HEK293 (cell line): ENCODE measurements around the gene SPATA2L.

Experiments used
- CTCF ChIA-PET: fragments of 350-600 bp; formaldehyde crosslinking; extraction: SDS; loops from one replicate; lab custom pipeline; 2021; ENCODE audit warnings: antibody characterized with exemption; lab: Yijun Ruan, JAX
- POLR2A ChIA-PET: fragments of 300-600 bp; formaldehyde crosslinking; extraction: SDS; loops from one replicate; lab custom pipeline; 2020; ENCODE audit warnings: antibody characterized with exemption, inconsistent platforms; lab: Yijun Ruan, JAX
- H3K27ac ChIP-seq: fragments of 200-500 bp; sonication (Bioruptor generic); 2 replicates; pipeline ENCODE4 v1.5.1; 2014; ENCODE audit warnings: low read depth, low read length, control low read depth, inconsistent platforms; ENCODE audit errors: extremely low read depth
- H3K36me3 ChIP-seq, 2 experiments: fragments of 200-500 bp in 1 of 2; sonication (Bioruptor generic) in 1 of 2; 1 replicate in 1 of 2; 2 replicates in 1 of 2; pipeline ENCODE4 v1.5.1; 2014 to 2017; ENCODE audit warnings: inconsistent platforms in 2 of 2, low read length in 2 of 2; ENCODE audit not compliant: control insufficient read depth in 2 of 2, insufficient read depth in 1 of 2
- H3K4me1 ChIP-seq: fragments of 200-500 bp; sonication (Bioruptor generic); 2 replicates; pipeline ENCODE4 v1.5.1; 2014; ENCODE audit warnings: mild to moderate bottlenecking, low read length, inconsistent platforms; ENCODE audit not compliant: control insufficient read depth, insufficient read depth
- H3K4me3 ChIP-seq: 2 replicates; pipeline ENCODE4 v1.5.1; 2011; ENCODE audit warnings: low read depth, mild to moderate bottlenecking, control low read depth, low read length, moderate library complexity
- H3K9me3 ChIP-seq: fragments of 200-500 bp; sonication (Bioruptor generic); 2 replicates; pipeline ENCODE4 v1.5.1; 2014; ENCODE audit warnings: low read depth, low read length, inconsistent platforms; ENCODE audit not compliant: control insufficient read depth, insufficient read depth
- EGR2 ChIP-seq: fragments of 450-650 bp; formaldehyde crosslinking; IDR thresholded peaks from 2 replicates; pipeline ENCODE4 v1.5.1; 2016; ENCODE audit warnings: low read depth, missing biosample characterization, missing genetic modification characterization
- GLIS2 ChIP-seq: fragments of 450-650 bp; formaldehyde crosslinking; IDR thresholded peaks from 2 replicates; pipeline ENCODE4 v1.5.1; 2016; ENCODE audit warnings: missing biosample characterization, missing genetic modification characterization
- KLF1 ChIP-seq: fragments of 450-650 bp; formaldehyde crosslinking; IDR thresholded peaks from 2 replicates; pipeline ENCODE4 v1.5.1; 2016; ENCODE audit warnings: missing biosample characterization, missing genetic modification characterization
- KLF10 ChIP-seq: fragments of 450-650 bp; IDR thresholded peaks from 2 replicates; pipeline ENCODE4 v1.5.1; 2018; ENCODE audit warnings: missing biosample characterization, mild to moderate bottlenecking, missing genetic modification characterization
- REPIN1 ChIP-seq: fragments of 450-650 bp; formaldehyde crosslinking; IDR thresholded peaks from 2 replicates; pipeline ENCODE4 v1.5.1; 2017; ENCODE audit warnings: missing biosample characterization, missing genetic modification characterization, low read depth
- SP3 ChIP-seq: fragments of 450-650 bp; formaldehyde crosslinking; IDR thresholded peaks from 2 replicates; pipeline ENCODE4 v1.5.1; 2016; ENCODE audit warnings: missing biosample characterization, missing genetic modification characterization
- ZFHX2 ChIP-seq: fragments of 450-650 bp; formaldehyde crosslinking; conservative IDR thresholded peaks from 2 replicates; pipeline ENCODE4 v1.5.1; 2016; ENCODE audit warnings: missing biosample characterization, missing genetic modification characterization
- ZNF140 ChIP-seq: fragments of 450-650 bp; formaldehyde crosslinking; IDR thresholded peaks from 2 replicates; pipeline ENCODE4 v1.5.1; 2016; ENCODE audit warnings: missing biosample characterization, missing genetic modification characterization
- ZNF24 ChIP-seq: fragments of 450-650 bp; formaldehyde crosslinking; IDR thresholded peaks from 2 replicates; pipeline ENCODE4 v1.5.1; 2016; ENCODE audit warnings: missing biosample characterization, missing genetic modification characterization
- ZNF350 ChIP-seq: fragments of 450-650 bp; formaldehyde crosslinking; IDR thresholded peaks from 2 replicates; pipeline ENCODE4 v1.5.0; 2017; ENCODE audit warnings: missing biosample characterization, mild to moderate bottlenecking, missing genetic modification characterization
- ZNF521 ChIP-seq: fragments of 450-650 bp; formaldehyde crosslinking; IDR thresholded peaks from 2 replicates; pipeline ENCODE4 v1.5.1; 2017; ENCODE audit warnings: missing biosample characterization, mild to moderate bottlenecking, missing genetic modification characterization
- ZNF677 ChIP-seq: fragments of 450-650 bp; IDR thresholded peaks from 2 replicates; pipeline ENCODE4 v1.5.0; 2018; ENCODE audit warnings: missing biosample characterization, mild to moderate bottlenecking, missing genetic modification characterization, moderate library complexity
- ZNF791 ChIP-seq: fragments of 450-650 bp; formaldehyde crosslinking; IDR thresholded peaks from 2 replicates; pipeline ENCODE4 v1.5.1; 2016; ENCODE audit warnings: missing biosample characterization, missing genetic modification characterization
- ZSCAN30 ChIP-seq: fragments of 450-650 bp; IDR thresholded peaks from 2 replicates; pipeline ENCODE4 v1.5.1; 2018; ENCODE audit warnings: missing biosample characterization, mild to moderate bottlenecking, missing genetic modification characterization, moderate library complexity
- ZXDB ChIP-seq: fragments of 450-650 bp; formaldehyde crosslinking; IDR thresholded peaks from 2 replicates; pipeline ENCODE4 v1.5.1; 2016; ENCODE audit warnings: missing biosample characterization, missing genetic modification characterization
- TF ChIP-seq, protein P1 (sequence below): fragments of 450-650 bp; formaldehyde crosslinking; IDR thresholded peaks from 2 replicates; pipeline ENCODE4 v1.5.1; 2016; ENCODE audit warnings: missing biosample characterization, missing genetic modification characterization
- TF ChIP-seq, protein P2 (sequence below): fragments of 450-650 bp; formaldehyde crosslinking; conservative IDR thresholded peaks from 2 replicates; pipeline ENCODE4 v1.5.1; 2016; ENCODE audit warnings: low read depth, missing biosample characterization, missing genetic modification characterization
- TF ChIP-seq, protein P3 (sequence below): fragments of 450-650 bp; formaldehyde crosslinking; IDR thresholded peaks from 2 replicates; pipeline ENCODE4 v1.5.1; 2017; ENCODE audit warnings: missing biosample characterization, missing genetic modification characterization
- TF ChIP-seq, protein P4 (sequence below): sonication (generic); formaldehyde crosslinking; IDR thresholded peaks from 2 replicates; pipeline ENCODE4 v1.8.1; 2022; ENCODE audit warnings: mild to moderate bottlenecking, moderate library complexity, missing genetic modification reagents
- TF ChIP-seq, protein P5 (sequence below): fragments of 450-650 bp; formaldehyde crosslinking; IDR thresholded peaks from 2 replicates; pipeline ENCODE4 v1.5.1; 2016; ENCODE audit warnings: missing biosample characterization, missing genetic modification characterization
- TF ChIP-seq, protein P6 (sequence below): fragments of 450-650 bp; formaldehyde crosslinking; IDR thresholded peaks from 2 replicates; pipeline ENCODE4 v1.5.1; 2016; ENCODE audit warnings: missing biosample characterization, missing genetic modification characterization
- TF ChIP-seq, protein P7 (sequence below): fragments of 450-650 bp; formaldehyde crosslinking; optimal IDR thresholded peaks from 2 replicates; pipeline ENCODE3; 2016; ENCODE audit warnings: missing biosample characterization, mild to moderate bottlenecking, missing genetic modification characterization

Gene SPATA2L

DNA sequence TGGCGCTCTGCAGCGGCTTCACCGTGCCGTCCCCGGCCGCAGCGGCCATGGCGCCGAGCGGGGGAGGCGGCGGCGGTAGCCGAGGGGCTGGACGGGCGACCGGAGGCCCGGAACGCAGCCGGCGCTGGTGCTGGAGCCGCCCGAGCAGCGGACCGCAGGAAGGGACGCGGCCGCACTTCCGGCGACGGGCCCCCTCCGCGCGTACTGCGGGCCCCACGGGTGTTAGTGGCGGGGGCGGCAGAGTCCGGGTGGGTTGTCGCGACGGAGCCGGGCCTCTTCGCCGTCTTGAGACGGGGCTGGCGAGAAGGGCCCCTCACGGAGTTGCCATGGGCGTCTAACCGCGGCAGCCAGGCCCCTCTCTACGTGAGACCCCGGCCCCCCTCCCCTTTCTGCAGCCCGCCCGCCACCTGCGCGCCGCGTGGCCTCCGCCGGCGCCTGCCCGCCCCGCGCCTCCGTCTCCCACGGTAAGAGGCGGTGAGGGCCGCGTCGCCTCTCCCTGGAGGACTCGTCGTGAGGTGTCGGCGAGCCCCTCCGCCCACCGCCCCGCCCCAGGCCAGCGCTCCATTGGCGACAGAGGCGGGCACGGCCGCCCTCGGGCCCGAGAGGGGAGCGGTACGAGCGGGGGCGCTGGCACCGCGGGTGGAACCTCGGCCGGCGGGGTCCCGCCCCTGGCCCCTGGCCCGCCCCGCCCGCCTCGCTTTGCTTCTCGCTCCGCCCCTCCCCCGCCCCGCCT, 19.5 kb upstream of the SPATA2L start, which contains the start of the genes VPS9D1 and ZNF276:
VPS9D1 (minus strand) TSS at position 86 of the 733 bp plus-strand sequence; CDS start at position 49, 37 bp downstream.
ZNF276 (plus strand) TSS at position 725 of the 733 bp plus-strand sequence. CDS start 104 bp downstream, outside the sequence.
- Histone ChIP-seq H3K27ac (peak within 1 kb of the TSS; percentile 84), H3K4me3 (peak within 1 kb of the TSS; percentile 70), H3K36me3 (peaks cover 12 to 35% of the 10 kb centered on the region in 2 experiments; a peak in 2 of 3 replicates), H3K9me3 (no peaks in the 10 kb centered on the region), H3K4me1 (peaks cover 5% of the 10 kb centered on the region; the same call in 1 of the 2 replicates)
- ChIA-PET POLR2A (interaction anchor here (1.5 to 1.9 kb wide), 2 partner anchors 15 to 21 kb away, joined by 6 to 12 read pairs; no protein-coding TSS in a partner anchor), CTCF (interaction anchor here (0.7 to 1.5 kb wide), 3 partner anchors 14 to 153 kb away, joined by 3 to 10 read pairs (median 3); partner anchors contain the start of gene TCF25)
- TF ChIP-seq ZNF521 (tag by site-specific recombination) = no peak
- TF ChIP-seq, protein P1, sequence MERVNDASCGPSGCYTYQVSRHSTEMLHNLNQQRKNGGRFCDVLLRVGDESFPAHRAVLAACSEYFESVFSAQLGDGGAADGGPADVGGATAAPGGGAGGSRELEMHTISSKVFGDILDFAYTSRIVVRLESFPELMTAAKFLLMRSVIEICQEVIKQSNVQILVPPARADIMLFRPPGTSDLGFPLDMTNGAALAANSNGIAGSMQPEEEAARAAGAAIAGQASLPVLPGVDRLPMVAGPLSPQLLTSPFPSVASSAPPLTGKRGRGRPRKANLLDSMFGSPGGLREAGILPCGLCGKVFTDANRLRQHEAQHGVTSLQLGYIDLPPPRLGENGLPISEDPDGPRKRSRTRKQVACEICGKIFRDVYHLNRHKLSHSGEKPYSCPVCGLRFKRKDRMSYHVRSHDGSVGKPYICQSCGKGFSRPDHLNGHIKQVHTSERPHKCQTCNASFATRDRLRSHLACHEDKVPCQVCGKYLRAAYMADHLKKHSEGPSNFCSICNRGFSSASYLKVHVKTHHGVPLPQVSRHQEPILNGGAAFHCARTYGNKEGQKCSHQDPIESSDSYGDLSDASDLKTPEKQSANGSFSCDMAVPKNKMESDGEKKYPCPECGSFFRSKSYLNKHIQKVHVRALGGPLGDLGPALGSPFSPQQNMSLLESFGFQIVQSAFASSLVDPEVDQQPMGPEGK = peak; percentile 88
- peak; percentile 78 for TF ChIP-seq ZNF350 (tag by site-specific recombination)
- peak; percentile 62 for TF ChIP-seq ZXDB (tag by site-specific recombination)
- no peak for TF ChIP-seq ZNF791 (tag by site-specific recombination)
- peak; percentile 95 for TF ChIP-seq KLF10
- TF ChIP-seq KLF1 (tag by site-specific recombination) = peak; percentile 78
- TF ChIP-seq, protein P2, sequence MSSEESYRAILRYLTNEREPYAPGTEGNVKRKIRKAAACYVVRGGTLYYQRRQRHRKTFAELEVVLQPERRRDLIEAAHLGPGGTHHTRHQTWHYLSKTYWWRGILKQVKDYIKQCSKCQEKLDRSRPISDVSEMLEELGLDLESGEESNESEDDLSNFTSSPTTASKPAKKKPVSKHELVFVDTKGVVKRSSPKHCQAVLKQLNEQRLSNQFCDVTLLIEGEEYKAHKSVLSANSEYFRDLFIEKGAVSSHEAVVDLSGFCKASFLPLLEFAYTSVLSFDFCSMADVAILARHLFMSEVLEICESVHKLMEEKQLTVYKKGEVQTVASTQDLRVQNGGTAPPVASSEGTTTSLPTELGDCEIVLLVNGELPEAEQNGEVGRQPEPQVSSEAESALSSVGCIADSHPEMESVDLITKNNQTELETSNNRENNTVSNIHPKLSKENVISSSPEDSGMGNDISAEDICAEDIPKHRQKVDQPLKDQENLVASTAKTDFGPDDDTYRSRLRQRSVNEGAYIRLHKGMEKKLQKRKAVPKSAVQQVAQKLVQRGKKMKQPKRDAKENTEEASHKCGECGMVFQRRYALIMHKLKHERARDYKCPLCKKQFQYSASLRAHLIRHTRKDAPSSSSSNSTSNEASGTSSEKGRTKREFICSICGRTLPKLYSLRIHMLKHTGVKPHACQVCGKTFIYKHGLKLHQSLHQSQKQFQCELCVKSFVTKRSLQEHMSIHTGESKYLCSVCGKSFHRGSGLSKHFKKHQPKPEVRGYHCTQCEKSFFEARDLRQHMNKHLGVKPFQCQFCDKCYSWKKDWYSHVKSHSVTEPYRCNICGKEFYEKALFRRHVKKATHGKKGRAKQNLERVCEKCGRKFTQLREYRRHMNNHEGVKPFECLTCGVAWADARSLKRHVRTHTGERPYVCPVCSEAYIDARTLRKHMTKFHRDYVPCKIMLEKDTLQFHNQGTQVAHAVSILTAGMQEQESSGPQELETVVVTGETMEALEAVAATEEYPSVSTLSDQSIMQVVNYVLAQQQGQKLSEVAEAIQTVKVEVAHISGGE = peak; percentile 98
- TF ChIP-seq, protein P3, sequence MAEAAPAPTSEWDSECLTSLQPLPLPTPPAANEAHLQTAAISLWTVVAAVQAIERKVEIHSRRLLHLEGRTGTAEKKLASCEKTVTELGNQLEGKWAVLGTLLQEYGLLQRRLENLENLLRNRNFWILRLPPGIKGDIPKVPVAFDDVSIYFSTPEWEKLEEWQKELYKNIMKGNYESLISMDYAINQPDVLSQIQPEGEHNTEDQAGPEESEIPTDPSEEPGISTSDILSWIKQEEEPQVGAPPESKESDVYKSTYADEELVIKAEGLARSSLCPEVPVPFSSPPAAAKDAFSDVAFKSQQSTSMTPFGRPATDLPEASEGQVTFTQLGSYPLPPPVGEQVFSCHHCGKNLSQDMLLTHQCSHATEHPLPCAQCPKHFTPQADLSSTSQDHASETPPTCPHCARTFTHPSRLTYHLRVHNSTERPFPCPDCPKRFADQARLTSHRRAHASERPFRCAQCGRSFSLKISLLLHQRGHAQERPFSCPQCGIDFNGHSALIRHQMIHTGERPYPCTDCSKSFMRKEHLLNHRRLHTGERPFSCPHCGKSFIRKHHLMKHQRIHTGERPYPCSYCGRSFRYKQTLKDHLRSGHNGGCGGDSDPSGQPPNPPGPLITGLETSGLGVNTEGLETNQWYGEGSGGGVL (tag by site-specific recombination) = peak; percentile 63
- TF ChIP-seq GLIS2 (tag by site-specific recombination) = peak; percentile 70; the same call in 1 of the 2 replicates
- no peak for TF ChIP-seq ZNF140
- TF ChIP-seq ZNF24 (tag by site-specific recombination) = peak; percentile 50; the same call in 1 of the 2 replicates
- 0 out of 2 replicates have a peak, but pooled peaks have one; percentile 42 for TF ChIP-seq ZNF677
- TF ChIP-seq, protein P4, sequence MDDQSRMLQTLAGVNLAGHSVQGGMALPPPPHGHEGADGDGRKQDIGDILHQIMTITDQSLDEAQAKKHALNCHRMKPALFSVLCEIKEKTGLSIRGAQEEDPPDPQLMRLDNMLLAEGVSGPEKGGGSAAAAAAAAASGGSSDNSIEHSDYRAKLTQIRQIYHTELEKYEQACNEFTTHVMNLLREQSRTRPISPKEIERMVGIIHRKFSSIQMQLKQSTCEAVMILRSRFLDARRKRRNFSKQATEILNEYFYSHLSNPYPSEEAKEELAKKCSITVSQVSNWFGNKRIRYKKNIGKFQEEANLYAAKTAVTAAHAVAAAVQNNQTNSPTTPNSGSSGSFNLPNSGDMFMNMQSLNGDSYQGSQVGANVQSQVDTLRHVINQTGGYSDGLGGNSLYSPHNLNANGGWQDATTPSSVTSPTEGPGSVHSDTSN = 0 out of 2 replicates have a peak, but pooled peaks have one; percentile 26
- TF ChIP-seq ZSCAN30 (tag by site-specific recombination) = peak; percentile 97
- TF ChIP-seq, protein P5, sequence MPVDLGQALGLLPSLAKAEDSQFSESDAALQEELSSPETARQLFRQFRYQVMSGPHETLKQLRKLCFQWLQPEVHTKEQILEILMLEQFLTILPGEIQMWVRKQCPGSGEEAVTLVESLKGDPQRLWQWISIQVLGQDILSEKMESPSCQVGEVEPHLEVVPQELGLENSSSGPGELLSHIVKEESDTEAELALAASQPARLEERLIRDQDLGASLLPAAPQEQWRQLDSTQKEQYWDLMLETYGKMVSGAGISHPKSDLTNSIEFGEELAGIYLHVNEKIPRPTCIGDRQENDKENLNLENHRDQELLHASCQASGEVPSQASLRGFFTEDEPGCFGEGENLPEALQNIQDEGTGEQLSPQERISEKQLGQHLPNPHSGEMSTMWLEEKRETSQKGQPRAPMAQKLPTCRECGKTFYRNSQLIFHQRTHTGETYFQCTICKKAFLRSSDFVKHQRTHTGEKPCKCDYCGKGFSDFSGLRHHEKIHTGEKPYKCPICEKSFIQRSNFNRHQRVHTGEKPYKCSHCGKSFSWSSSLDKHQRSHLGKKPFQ (tag by site-specific recombination) = no peak
- TF ChIP-seq ZFHX2 (tag by site-specific recombination) = peak; percentile 93
- TF ChIP-seq EGR2 (tag by site-specific recombination) = peak; percentile 67
- peak; percentile 28; the same call in 1 of the 2 replicates for TF ChIP-seq SP3 (tag by site-specific recombination)
- TF ChIP-seq, protein P6, sequence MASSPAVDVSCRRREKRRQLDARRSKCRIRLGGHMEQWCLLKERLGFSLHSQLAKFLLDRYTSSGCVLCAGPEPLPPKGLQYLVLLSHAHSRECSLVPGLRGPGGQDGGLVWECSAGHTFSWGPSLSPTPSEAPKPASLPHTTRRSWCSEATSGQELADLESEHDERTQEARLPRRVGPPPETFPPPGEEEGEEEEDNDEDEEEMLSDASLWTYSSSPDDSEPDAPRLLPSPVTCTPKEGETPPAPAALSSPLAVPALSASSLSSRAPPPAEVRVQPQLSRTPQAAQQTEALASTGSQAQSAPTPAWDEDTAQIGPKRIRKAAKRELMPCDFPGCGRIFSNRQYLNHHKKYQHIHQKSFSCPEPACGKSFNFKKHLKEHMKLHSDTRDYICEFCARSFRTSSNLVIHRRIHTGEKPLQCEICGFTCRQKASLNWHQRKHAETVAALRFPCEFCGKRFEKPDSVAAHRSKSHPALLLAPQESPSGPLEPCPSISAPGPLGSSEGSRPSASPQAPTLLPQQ (tag by site-specific recombination) = peak; percentile 94
- TF ChIP-seq, protein P7, sequence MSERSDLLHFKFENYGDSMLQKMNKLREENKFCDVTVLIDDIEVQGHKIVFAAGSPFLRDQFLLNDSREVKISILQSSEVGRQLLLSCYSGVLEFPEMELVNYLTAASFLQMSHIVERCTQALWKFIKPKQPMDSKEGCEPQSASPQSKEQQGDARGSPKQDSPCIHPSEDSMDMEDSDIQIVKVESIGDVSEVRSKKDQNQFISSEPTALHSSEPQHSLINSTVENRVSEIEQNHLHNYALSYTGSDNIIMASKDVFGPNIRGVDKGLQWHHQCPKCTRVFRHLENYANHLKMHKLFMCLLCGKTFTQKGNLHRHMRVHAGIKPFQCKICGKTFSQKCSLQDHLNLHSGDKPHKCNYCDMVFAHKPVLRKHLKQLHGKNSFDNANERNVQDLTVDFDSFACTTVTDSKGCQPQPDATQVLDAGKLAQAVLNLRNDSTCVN (tag by site-specific recombination) = peak; percentile 76
- no peak for TF ChIP-seq REPIN1 (tag by site-specific recombination)
